Pulmonary artery endothelial cell (primary cell): ENCODE results near the gene CEP112. TPM values are rescaled to one million over a fixed set of nuclear protein-coding genes. Genes with fewer than 3 reads are reported as not detected.
"Not testable (repeated sequence)": the region's sequence is repeated elsewhere in the genome, so short reads cannot be mapped to it uniquely, and the experiment has no call there.

ENCODE experiments used
- DNase-seq: peaks from one replicate; pipeline ENCODE4 v3.0.0-alpha.2; 2011; ENCODE audit warnings: low read depth, low spot score
- total RNA-seq: library from RNA; depleted of rRNA; stranded (reverse); fragments of >200 nt; gene quantifications from 2 replicates; pipeline ENCODE4 v1.2.3, GENCODE V29; 2014

CEP112 gene
- total RNA-seq, 1 donor from 2014 or later: 7.2 TPM

- no peak for DNase-seq
Measured at GRCh38 chr17:65787503-65787902, 404.4 kb downstream of the CEP112 start.

- no peak for DNase-seq
Measured at GRCh38 chr17:65786479-65786878, 405.5 kb downstream of the CEP112 start.

GRCh38 chr17:65785109-65785508 is 406.8 kb downstream of the CEP112 start:
- peak; percentile 81 for DNase-seq

- peak; percentile 17 for DNase-seq
Measured at GRCh38 chr17:65783845-65784334, 408.0 kb downstream of the CEP112 start.

DNA sequence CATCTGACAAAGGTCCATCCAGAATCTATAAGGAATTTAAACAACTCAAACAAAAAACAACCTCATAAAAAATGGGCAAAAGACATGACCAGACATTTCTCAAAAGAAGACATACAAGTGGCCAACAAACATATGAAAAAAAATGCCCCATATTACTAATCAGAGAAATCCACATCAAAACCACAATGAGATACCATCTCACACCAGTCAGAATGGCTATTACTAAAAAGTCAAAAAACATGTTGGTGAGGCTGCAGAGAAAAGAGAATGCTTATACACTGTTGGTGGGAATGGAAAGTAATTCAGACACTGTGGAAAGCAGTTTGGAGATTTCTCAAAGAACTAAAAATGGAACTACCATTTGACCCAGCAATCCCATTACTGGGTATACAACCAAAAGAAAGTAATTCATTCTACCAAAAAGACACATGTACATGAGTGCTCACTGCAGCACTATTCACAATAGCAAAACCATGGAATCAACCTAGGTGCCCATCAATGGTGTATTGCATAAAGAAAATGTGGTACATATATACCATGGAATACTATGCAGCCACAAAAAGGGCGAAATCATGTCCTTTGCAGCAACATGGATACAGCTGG is 409.7 kb downstream of the CEP112 start:
- not testable (repeated sequence) for DNase-seq

GRCh38 chr17:65780111-65780510 is 411.8 kb downstream of the CEP112 start:
- no peak for DNase-seq

GRCh38 chr17:65776890-65777289 is 415.0 kb downstream of the CEP112 start:
- no peak for DNase-seq

- no peak for DNase-seq
Measured at GRCh38 chr17:65774787-65775186, 417.1 kb downstream of the CEP112 start.

DNA sequence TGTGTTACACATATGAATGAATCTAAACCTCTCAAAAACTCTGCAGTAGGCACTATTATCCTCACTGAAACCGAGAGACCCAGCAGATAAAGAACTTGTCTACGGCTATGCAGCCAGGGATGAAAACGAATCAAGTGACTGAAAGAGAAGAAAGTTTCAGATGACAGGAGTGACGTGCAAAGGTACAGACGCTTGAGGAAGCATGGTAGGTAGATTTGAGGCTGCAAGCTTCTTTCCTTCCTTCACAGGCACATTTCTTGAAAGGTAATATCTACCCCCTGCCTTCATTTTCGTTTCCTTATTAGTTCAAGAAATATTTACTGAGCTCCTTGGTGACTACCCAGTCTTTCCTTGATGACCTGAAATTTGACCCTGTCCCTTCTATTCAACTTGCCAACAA is 418.9 kb downstream of the CEP112 start:
- DNase-seq: no peak

- DNase-seq: no peak
Measured at GRCh38 chr17:65771704-65772103, 420.2 kb downstream of the CEP112 start.

DNA sequence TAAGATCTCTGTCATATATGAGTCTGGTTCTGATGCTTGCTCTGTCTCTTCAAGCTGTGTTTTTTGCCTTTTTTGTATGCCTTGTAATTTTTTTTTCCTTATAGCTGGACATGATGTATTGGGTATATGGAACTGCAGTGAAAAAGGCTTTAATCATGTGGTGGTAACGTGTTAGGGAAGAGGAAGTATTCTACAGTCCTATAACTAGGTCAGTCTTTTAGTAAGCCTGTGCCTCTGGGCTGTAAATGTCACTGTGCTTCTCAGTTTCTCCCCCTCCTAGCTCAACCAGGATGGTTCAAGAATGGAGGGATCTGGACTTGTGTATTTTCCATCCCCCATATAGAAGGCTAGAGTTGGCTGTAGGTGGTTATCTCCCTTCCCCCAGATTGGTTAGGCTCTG is 428.1 kb downstream of the CEP112 start:
- no peak for DNase-seq

- no peak for DNase-seq
Measured at GRCh38 chr17:65762973-65763372, 429.0 kb downstream of the CEP112 start.

- no peak for DNase-seq
Measured at GRCh38 chr17:65759532-65759931, 432.4 kb downstream of the CEP112 start.

GRCh38 chr17:65756760-65757159 is 435.2 kb downstream of the CEP112 start:
- DNase-seq: no peak

- DNase-seq: no peak
Measured at GRCh38 chr17:65755799-65756198, 436.1 kb downstream of the CEP112 start.

DNA sequence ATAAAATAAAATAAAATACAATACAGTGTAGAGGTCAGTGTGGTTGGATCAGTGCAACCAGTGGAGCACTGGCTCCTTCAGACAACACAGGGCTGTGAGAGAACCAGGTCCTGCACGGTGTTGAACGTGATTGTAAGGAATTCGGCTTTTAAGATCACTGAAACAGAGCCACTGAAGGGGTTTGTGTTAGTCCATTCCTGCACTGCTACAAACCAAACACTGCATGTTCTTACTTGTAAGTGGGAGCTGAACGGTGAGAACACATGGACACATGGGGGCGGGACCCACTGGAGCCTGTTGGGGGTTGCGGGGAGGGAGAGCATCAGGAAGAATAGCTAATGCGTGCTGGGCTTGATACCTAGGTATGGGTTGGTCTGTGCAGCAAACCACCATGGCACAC is 437.3 kb downstream of the CEP112 start:
- no peak for DNase-seq

- DNase-seq: no peak
Measured at GRCh38 chr17:65754081-65754480, 437.9 kb downstream of the CEP112 start.

DNA sequence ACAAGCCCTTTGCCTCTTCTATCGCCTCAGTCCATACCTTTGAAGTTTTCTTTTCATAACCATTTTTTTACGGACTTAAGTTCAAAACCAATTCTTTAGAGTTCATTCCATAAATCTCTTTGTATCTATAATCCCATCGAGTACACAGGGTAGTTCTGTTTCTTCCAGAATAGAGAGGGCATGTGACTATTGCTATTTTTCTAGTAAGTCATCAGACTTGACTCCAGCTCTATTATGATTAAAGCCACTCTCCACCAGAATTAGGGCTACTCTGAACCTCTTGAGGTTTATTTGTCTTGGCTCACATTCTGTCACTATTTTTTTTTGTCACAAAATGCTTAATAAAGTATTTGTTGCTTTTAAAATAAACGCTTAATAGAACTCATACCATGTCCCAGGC is 438.6 kb downstream of the CEP112 start:
- no peak for DNase-seq

GRCh38 chr17:65751263-65751662 is 440.7 kb downstream of the CEP112 start:
- no peak for DNase-seq

DNA sequence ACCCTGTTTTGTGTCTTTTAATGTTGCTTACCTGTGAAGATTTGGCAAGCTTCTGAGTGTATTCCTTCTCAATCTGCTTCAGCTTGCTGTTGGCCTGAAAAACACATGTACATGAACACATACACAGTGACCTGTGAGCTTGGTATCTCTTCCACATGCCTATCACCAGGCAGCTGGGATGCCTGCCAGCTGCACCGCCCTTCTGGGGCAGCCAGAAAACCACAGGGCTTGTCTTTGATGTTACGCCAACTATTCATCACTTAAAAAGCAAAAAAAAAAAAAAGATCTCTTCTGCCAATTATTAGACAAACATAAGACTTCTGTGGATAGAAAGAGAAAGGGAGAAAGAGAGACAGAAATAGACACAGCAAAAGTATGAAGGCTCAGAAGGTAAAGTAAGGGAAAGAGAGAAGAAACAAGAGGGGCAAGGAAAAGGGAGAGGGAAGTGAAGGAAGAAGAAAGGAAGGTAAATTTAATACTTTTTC is 441.3 kb downstream of the CEP112 start:
- peak; percentile 22 for DNase-seq

- DNase-seq: no peak
Measured at GRCh38 chr17:65750166-65750565, 441.8 kb downstream of the CEP112 start.

- DNase-seq: no peak
Measured at GRCh38 chr17:65749479-65749878, 442.5 kb downstream of the CEP112 start.

DNA sequence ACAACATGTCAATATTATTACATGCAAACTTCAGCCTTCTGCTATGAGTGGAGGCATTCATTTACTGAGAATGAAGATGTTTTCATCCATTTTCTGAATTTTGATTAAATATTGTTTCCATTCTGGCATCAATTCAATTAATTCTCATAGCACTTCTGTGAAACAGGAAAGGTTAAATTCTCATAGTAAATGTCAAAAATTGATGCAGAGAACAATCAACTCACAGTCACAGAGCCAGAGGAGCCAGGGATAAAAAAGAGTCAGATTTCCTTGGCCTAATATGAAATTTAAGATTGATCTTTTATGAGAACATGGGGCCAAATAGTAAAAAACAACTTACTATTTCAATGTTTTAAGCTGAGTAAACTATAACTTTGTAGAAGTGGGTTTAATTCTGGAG is 446.7 kb downstream of the CEP112 start:
- DNase-seq: no peak

DNA sequence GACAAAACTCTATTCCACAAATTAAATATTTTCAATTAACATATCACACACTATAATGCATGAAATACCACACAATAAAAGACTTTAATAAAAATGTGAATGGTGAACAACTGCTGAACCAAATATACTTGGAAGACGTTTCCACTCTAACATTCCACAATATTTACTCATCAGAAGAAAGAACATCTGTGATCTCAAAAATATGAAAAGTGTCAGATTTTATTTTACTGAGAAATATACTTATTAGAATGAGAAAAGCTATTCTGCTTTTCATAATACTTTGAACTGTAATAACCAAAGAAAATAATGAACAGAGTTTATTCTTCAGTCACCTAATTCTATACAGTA is 448.7 kb downstream of the CEP112 start:
- DNase-seq: no peak
